Ovary (tissue), 3 donors: Measurements from ENCODE around the gene WNK2.

Experiments
- CTCF ChIP-seq, 3 donors: fragments of 450-650 bp in 2 of 3; fragments of 200-600 bp in 1 of 3; IDR thresholded peaks; one replicate each; pipeline versions ENCODE4 v1.5.1 to v1.8.0; 2016 to 2022; ENCODE audit warnings: antibody characterized with exemption in 3 of 3, mild to moderate bottlenecking in 1 of 3
- POLR2A ChIP-seq: fragments of 450-650 bp; IDR thresholded peaks from one replicate; pipeline ENCODE4 v1.6.1; 2017; ENCODE audit warnings: antibody characterized with exemption, mild to moderate bottlenecking, moderate library complexity
- donor health status: DM: no; HTN: no; CAD: no.

- no peak for TF ChIP-seq CTCF (IDR thresholded peaks at IDR 0.05)
- TF ChIP-seq POLR2A = no peak
Observed at GRCh38 chr9:93258818-93259489, 75.0 kb downstream of the WNK2 start.
